SK-N-SH treated with all-trans-retinoic acid at 6 μM for 48 hours (cell line): Measurements from ENCODE around the gene NPY4R.
A peak's percentile ranks its signal among the peaks of the same experiment; 100 is the strongest.
"Not testable (repeated sequence)": the region's sequence is repeated elsewhere in the genome, so short reads cannot be mapped to it uniquely, and the experiment has no call there.

Experiments used
- ATAC-seq: fragments of 200-7000 bp; cut with Tn5 transposase; 3 replicates; pipeline ENCODE4 v1.9.1; 2020; ENCODE audit warnings: mild to moderate bottlenecking, moderate library complexity

The NPY4R gene

GRCh38 chr10:46491364-46492114 lies 25.8 kb upstream of the NPY4R start:
- 0 out of 3 replicates have a peak, but pooled peaks have one; percentile 33 for ATAC-seq

GRCh38 chr10:46490285-46490684 lies 24.5 kb upstream of the NPY4R start:
- not testable (repeated sequence) for ATAC-seq

GRCh38 chr10:46486459-46486858 lies 20.7 kb upstream of the NPY4R start:
- not testable (repeated sequence) for ATAC-seq

- not testable (repeated sequence) for ATAC-seq
These were observed 9.1 kb upstream of the NPY4R start for GRCh38 chr10:46474746-46475320.

- ATAC-seq = not testable (repeated sequence)
These were observed 8.0 kb upstream of the NPY4R start for GRCh38 chr10:46473758-46474157.

GRCh38 chr10:46470134-46470533 lies 4.4 kb upstream of the NPY4R start:
- ATAC-seq = not testable (repeated sequence)

- ATAC-seq = peak; percentile 93
These were observed 2.5 kb upstream of the NPY4R start for GRCh38 chr10:46468119-46468809.

GRCh38 chr10:46463608-46464007 lies 2.1 kb downstream of the NPY4R start:
- ATAC-seq = not testable (repeated sequence)

- ATAC-seq = not testable (repeated sequence)
These were observed 3.5 kb downstream of the NPY4R start for GRCh38 chr10:46462276-46462675.

- not testable (repeated sequence) for ATAC-seq
These were observed 6.2 kb downstream of the NPY4R start for GRCh38 chr10:46459579-46459978.

GRCh38 chr10:46457071-46457470 lies 8.7 kb downstream of the NPY4R start:
- not testable (repeated sequence) for ATAC-seq

- ATAC-seq = not testable (repeated sequence)
These were observed 9.8 kb downstream of the NPY4R start for GRCh38 chr10:46455992-46456391.

GRCh38 chr10:46451365-46451764 lies 14.4 kb downstream of the NPY4R start:
- not testable (repeated sequence) for ATAC-seq

GRCh38 chr10:46450829-46451228 lies 14.9 kb downstream of the NPY4R start:
- ATAC-seq = not testable (repeated sequence)

- ATAC-seq = not testable (repeated sequence)
These were observed 18.3 kb downstream of the NPY4R start for GRCh38 chr10:46447439-46447838.

GRCh38 chr10:46445389-46446122 lies 20.2 kb downstream of the NPY4R start:
- ATAC-seq = not testable (repeated sequence)

GRCh38 chr10:46443422-46443821 lies 22.3 kb downstream of the NPY4R start:
- not testable (repeated sequence) for ATAC-seq

- not testable (repeated sequence) for ATAC-seq
These were observed 23.0 kb downstream of the NPY4R start for GRCh38 chr10:46442706-46443275.

GRCh38 chr10:46441837-46442278 lies 23.9 kb downstream of the NPY4R start:
- ATAC-seq = peak; percentile 31; the same call in 2 of the 3 replicates

- not testable (repeated sequence) for ATAC-seq
These were observed 24.8 kb downstream of the NPY4R start for GRCh38 chr10:46440942-46441341.

GRCh38 chr10:46423550-46423949 lies 42.2 kb downstream of the NPY4R start:
- ATAC-seq = not testable (repeated sequence)
